ENCODE data around the gene FEZF1. TPM values are rescaled to one million over a fixed set of nuclear protein-coding genes. Genes with fewer than 3 reads are reported as not detected.

The FEZF1 gene
- total and polyA plus RNA-seq, 2 of the 4 experiments (the other 2 are of a cell fraction): not detected

- Histone ChIP-seq H3K4me1 (ENCODE audit: control insufficient read depth, insufficient read depth, low read length) (no peaks in the 10 kb centered on the region), H2BK120ac (ENCODE audit: low read depth, low read length) (no peak overlapping the region), H3K79me1 (ENCODE audit: low read depth in 1 of 2, low read length in 2 of 2) (no peaks in the 10 kb centered on the region), H3K27me3 (ENCODE audit: control insufficient read depth, insufficient read depth, low read length) (peaks cover 78% of the 10 kb centered on the region), H4K91ac (ENCODE audit: insufficient read depth, low read depth, low read length) (no peak overlapping the region), H3K9ac (ENCODE audit: low read depth, low read length) (no peak overlapping the region), H3K23ac (ENCODE audit: low read depth, low read length) (no peak overlapping the region), H3K4ac (ENCODE audit: low read depth, low read length) (no peak overlapping the region), H3K4me2 (ENCODE audit: low read depth, low read length) (no peak overlapping the region), H3K18ac (ENCODE audit: low read depth, low read length) (no peak overlapping the region), H2AK5ac (ENCODE audit: low read depth, low read length) (no peak overlapping the region), H4K8ac (ENCODE audit: low read depth in 2 of 2, low read length in 2 of 2) (no peak overlapping the region), H4K5ac (ENCODE audit: low read depth, low read length) (no peak overlapping the region), H2BK15ac (ENCODE audit: low read depth, low read length) (no peak overlapping the region), H3K27ac (ENCODE audit: insufficient read depth, low read length) (no peak overlapping the region), H2BK5ac (ENCODE audit: low read depth, low read length, poor library complexity, severe bottlenecking) (no peak overlapping the region), H3K56ac (ENCODE audit: extremely low read depth, insufficient read depth, low read length) (no peak overlapping the region), H3K9me3 (ENCODE audit: control insufficient read depth, insufficient read depth, low read length) (peaks cover 6% of the 10 kb centered on the region), H2AFZ (replicated peaks; ENCODE audit: low read length, poor library complexity) (peak overlapping the region; percentile 34), H3K4me3 (ENCODE audit: insufficient read depth, low read depth, low read length) (no peak overlapping the region), H3K9me1 (ENCODE audit: insufficient read depth, low read length) (no peaks in the 10 kb centered on the region), H3K36me3 (ENCODE audit: control insufficient read depth, insufficient read depth, low read length) (no peaks in the 10 kb centered on the region), H2AK9ac (replicated peaks; ENCODE audit: low read depth, low read length, poor library complexity) (no peak overlapping the region), H2BK20ac (ENCODE audit: low read depth, low read length) (no peak overlapping the region), H4K20me1 (ENCODE audit: insufficient read depth, low read length) (no peaks in the 10 kb centered on the region), H3K14ac (replicated peaks; ENCODE audit: low read depth, low read length) (no peak overlapping the region)
- dilution Hi-C loops (cut with HindIII; ENCODE audit: low sequenced_read_pairs, unreplicated experiment) (no loop called here), in situ Hi-C loops (cut with MboI; ENCODE audit: low sequenced_read_pairs) (no loop called here), intact Hi-C loops (cut with micrococcal nuclease) (no loop called here)
- ChIA-PET CTCF (no interaction called here), POLR2A (ENCODE audit: unreplicated experiment) (no interaction called here)
- WGBS, 2 experiments (ENCODE audit: extremely low coverage in 2 of 2, insufficient read length in 1 of 2): 0% methylated on average over 3 of the region's 65 CpGs; no CpG with 5 or more reads in 1 of the 2 experiments
- no TSS peak for BruUV-seq (replicated peaks)
- ATAC-seq (ENCODE audit: low read depth) (no peak), DNase-seq (no peak)
- TF ChIP-seq MAZ (IDR thresholded peaks at IDR 0.05; ENCODE audit: borderline replicate concordance, low read depth, low read length) (no peak), CEBPB (IDR thresholded peaks at IDR 0.05; ENCODE audit: low read depth, low read length) (no peak), RCOR1 (IDR thresholded peaks at IDR 0.05; ENCODE audit: insufficient replicate concordance, low read length) (no peak), RFX5 (IDR thresholded peaks at IDR 0.05; ENCODE audit: low read depth, low read length) (no peak), FOS (IDR thresholded peaks at IDR 0.05; ENCODE audit: low read depth, low read length) (no peak), BHLHE40 (IDR thresholded peaks at IDR 0.05; ENCODE audit: low read depth, low read length) (no peak), RAD21 (IDR thresholded peaks at IDR 0.05; ENCODE audit: low read length) (no peak), CHD1 (IDR thresholded peaks at IDR 0.05; ENCODE audit: low read depth, low read length) (no peak), NFE2L2 (IDR thresholded peaks at IDR 0.05; ENCODE audit: low read depth, low read length) (no peak), POLR2A (IDR thresholded peaks at IDR 0.05; ENCODE audit: low read depth, low read length) (no peak), ELK1 (IDR thresholded peaks at IDR 0.05; ENCODE audit: borderline replicate concordance, low read depth, low read length) (no peak), MAFK (IDR thresholded peaks at IDR 0.05; ENCODE audit: low read depth, low read length) (no peak), MXI1 (IDR thresholded peaks at IDR 0.05; ENCODE audit: borderline replicate concordance, low read depth, low read length) (no peak), SMC3 (IDR thresholded peaks at IDR 0.05; ENCODE audit: low read depth, low read length) (no peak)
- TF ChIP-seq, protein P1, sequence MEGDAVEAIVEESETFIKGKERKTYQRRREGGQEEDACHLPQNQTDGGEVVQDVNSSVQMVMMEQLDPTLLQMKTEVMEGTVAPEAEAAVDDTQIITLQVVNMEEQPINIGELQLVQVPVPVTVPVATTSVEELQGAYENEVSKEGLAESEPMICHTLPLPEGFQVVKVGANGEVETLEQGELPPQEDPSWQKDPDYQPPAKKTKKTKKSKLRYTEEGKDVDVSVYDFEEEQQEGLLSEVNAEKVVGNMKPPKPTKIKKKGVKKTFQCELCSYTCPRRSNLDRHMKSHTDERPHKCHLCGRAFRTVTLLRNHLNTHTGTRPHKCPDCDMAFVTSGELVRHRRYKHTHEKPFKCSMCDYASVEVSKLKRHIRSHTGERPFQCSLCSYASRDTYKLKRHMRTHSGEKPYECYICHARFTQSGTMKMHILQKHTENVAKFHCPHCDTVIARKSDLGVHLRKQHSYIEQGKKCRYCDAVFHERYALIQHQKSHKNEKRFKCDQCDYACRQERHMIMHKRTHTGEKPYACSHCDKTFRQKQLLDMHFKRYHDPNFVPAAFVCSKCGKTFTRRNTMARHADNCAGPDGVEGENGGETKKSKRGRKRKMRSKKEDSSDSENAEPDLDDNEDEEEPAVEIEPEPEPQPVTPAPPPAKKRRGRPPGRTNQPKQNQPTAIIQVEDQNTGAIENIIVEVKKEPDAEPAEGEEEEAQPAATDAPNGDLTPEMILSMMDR (conservative IDR thresholded peaks at IDR 0.05; ENCODE audit: low read depth, low read length): no peak
These were observed 1.1 kb upstream of the FEZF1 start for GRCh38 chr7:122305475-122306319.

All from IMR-90 (cell line).